Hepatocyte (in vitro differentiated cells): ENCODE results near the gene THBS2. TPM values are rescaled to one million over a fixed set of nuclear protein-coding genes. Genes with fewer than 3 reads are reported as not detected.

Experiments used
- DNase-seq: peaks from one replicate; pipeline ENCODE4 v3.0.0-alpha.2; 2016; ENCODE audit warnings: low spot score
- H2AFZ ChIP-seq: fragments of 200-600 bp; sonication (generic); 2 replicates; pipeline ENCODE4 v1.6.0; 2016; ENCODE audit warnings: antibody characterized with exemption, mild to moderate bottlenecking
- H3K27ac ChIP-seq: fragments of 200-600 bp; sonication (generic); 2 replicates; pipeline ENCODE4 v1.5.1; 2016; ENCODE audit warnings: mild to moderate bottlenecking
- H3K27me3 ChIP-seq: fragments of 200-600 bp; sonication (generic); 2 replicates; pipeline ENCODE4 v1.6.1; 2016
- H3K36me3 ChIP-seq: fragments of 200-600 bp; sonication (generic); replicated peaks from 2 replicates; pipeline ENCODE4 v1.5.1; 2016; ENCODE audit warnings: low read depth; ENCODE audit not compliant: insufficient read depth
- H3K4me1 ChIP-seq: fragments of 200-600 bp; sonication (generic); 2 replicates; pipeline ENCODE4 v1.5.1; 2016; ENCODE audit warnings: mild to moderate bottlenecking, moderate library complexity; ENCODE audit not compliant: insufficient read depth
- H3K4me2 ChIP-seq: fragments of 200-600 bp; sonication (generic); 2 replicates; pipeline ENCODE4 v1.6.0; 2016
- H3K4me3 ChIP-seq: fragments of 200-600 bp; sonication (generic); 2 replicates; pipeline ENCODE4 v1.5.1; 2016; ENCODE audit warnings: mild to moderate bottlenecking
- H3K79me2 ChIP-seq: fragments of 200-600 bp; sonication (generic); 2 replicates; pipeline ENCODE4 v1.6.0; 2017; ENCODE audit warnings: mild to moderate bottlenecking
- H3K9me2 ChIP-seq: fragments of 200-600 bp; sonication (generic); replicated peaks from 2 replicates; pipeline ENCODE4 v1.6.0; 2017; ENCODE audit warnings: mild to moderate bottlenecking; ENCODE audit not compliant: insufficient read depth
- H3K9me3 ChIP-seq: fragments of 200-600 bp; sonication (generic); 2 replicates; pipeline ENCODE4 v1.5.1; 2016; ENCODE audit warnings: low read depth, mild to moderate bottlenecking
- H4K20me1 ChIP-seq: fragments of 200-600 bp; sonication (generic); 2 replicates; pipeline ENCODE4 v1.6.0; 2016; ENCODE audit warnings: mild to moderate bottlenecking; ENCODE audit not compliant: insufficient read depth, poor library complexity, severe bottlenecking
- CTCF ChIP-seq: fragments of 200-600 bp; sonication (generic); IDR thresholded peaks from 2 replicates; pipeline ENCODE4 v1.5.1; 2016; ENCODE audit warnings: antibody characterized with exemption, mild to moderate bottlenecking; ENCODE audit not compliant: poor library complexity
- EZH2 ChIP-seq: fragments of 200-600 bp; sonication (generic); IDR thresholded peaks from 2 replicates; pipeline ENCODE4 v1.6.1; 2016; ENCODE audit warnings: antibody characterized with exemption, mild to moderate bottlenecking, borderline replicate concordance
- EZH2phosphoT487 ChIP-seq: fragments of 200-600 bp; sonication (generic); IDR thresholded peaks from one replicate; pipeline ENCODE4 v1.6.1; 2018; ENCODE audit warnings: antibody characterized with exemption, mild to moderate bottlenecking, low read depth, moderate library complexity; ENCODE audit not compliant: unreplicated experiment, severe bottlenecking
- WGBS: methylation state at CpG from one replicate; pipeline ENCODE4 v1.1.6; 2016; ENCODE audit warnings: low lambda C conversion rate; ENCODE audit errors: missing lambda C conversion rate; 5-methylcytosine and 5-hydroxymethylcytosine counted together
- polyA plus RNA-seq: library from polyadenylated mRNA; unstranded; fragments of >200 nt; fragmentation: Nextera tagmentation; extraction: Ambion mirVana; gene quantifications from 2 replicates; pipeline ENCODE4 v1.2.1, GENCODE V29; 2016
- total RNA-seq: library from RNA; depleted of rRNA; stranded (reverse); fragments of >200 nt; gene quantifications from 2 replicates; pipeline ENCODE4 v1.2.3, GENCODE V29; 2014

The THBS2 gene
- total and polyA plus RNA-seq, 2 experiments from 2014 or later: 3.9 to 5.5 TPM

- no peaks in the 10 kb centered on the region for H3K79me2 ChIP-seq
- peaks cover 5% of the 10 kb centered on the region for H3K4me1 ChIP-seq
- DNase-seq: no peak
- no peaks in the 10 kb centered on the region for H3K27me3 ChIP-seq
- no peak overlapping the region for H3K4me2 ChIP-seq
- no peaks in the 10 kb centered on the region for H3K36me3 ChIP-seq
- no peak overlapping the region for H3K27ac ChIP-seq
- no peaks in the 10 kb centered on the region for H3K9me3 ChIP-seq
- H3K9me2 ChIP-seq: no peaks in the 10 kb centered on the region
- WGBS: 97% methylated on average over 32 of the region's 32 CpGs
- TF ChIP-seq CTCF (no peak), EZH2 (no peak), EZH2phosphoT487 (no peak)
- H3K4me3 ChIP-seq: no peak overlapping the region
- H4K20me1 ChIP-seq: no peaks in the 10 kb centered on the region
- H2AFZ ChIP-seq: no peak overlapping the region
These were observed 11.8 kb downstream of the THBS2 start for GRCh38 chr6:169241688-169242350.

DNA sequence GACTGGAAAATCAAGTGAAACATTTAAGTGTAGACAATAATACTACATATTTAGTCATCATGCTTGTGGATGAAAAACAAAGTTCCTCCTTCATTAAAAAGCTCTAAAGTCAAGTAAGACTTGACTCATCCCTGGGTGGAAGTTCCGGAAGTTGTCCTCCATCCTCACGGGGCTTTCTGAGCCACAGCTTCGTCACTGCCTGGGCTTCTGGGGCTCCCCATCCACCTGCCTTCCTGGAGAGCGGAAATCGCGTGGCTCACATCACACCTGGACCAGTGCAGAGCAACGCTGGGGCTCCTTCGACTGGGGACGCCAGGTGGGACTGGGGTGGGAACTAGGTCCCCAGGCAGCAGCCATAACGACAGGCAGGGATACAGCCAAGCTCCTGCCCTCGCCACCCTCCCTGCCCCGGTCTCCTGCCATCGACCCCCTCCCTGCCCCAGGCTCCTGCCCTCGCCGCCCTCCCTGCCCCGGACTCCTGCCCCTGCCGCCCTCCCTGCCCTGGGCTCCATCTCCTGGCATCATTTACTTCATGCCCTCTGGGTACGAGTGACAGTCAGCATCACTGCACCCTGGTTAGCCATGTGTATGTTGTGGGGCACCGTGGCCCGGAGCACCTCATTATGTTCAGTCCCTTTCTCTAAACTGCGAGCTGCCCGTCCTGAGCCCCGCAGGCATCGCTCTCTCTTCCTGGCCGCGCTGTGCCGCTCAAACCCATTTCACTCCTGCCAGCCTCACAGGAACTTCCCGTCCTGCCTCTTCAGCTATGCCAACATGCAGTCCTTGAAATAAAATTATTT lies 12.9 kb downstream of the THBS2 start:
- no peak overlapping the region for H3K4me2 ChIP-seq
- H3K79me2 ChIP-seq: no peaks in the 10 kb centered on the region
- H3K4me3 ChIP-seq: no peak overlapping the region
- peaks cover 5% of the 10 kb centered on the region for H3K4me1 ChIP-seq
- H4K20me1 ChIP-seq: no peaks in the 10 kb centered on the region
- no peak overlapping the region for H3K27ac ChIP-seq
- no peaks in the 10 kb centered on the region for H3K9me2 ChIP-seq
- no peaks in the 10 kb centered on the region for H3K36me3 ChIP-seq
- TF ChIP-seq EZH2 (no peak), CTCF (no peak), EZH2phosphoT487 (no peak)
- no peak overlapping the region for H2AFZ ChIP-seq
- 96% methylated on average over 20 of the region's 28 CpGs for WGBS
- no peaks in the 10 kb centered on the region for H3K27me3 ChIP-seq
- no peak for DNase-seq
- no peaks in the 10 kb centered on the region for H3K9me3 ChIP-seq

GRCh38 chr6:169240125-169240524 lies 13.5 kb downstream of the THBS2 start:
- WGBS: 77% methylated on average over 11 of the region's 11 CpGs
- H3K27me3 ChIP-seq: no peaks in the 10 kb centered on the region
- no peak overlapping the region for H2AFZ ChIP-seq
- no peak for DNase-seq
- H3K36me3 ChIP-seq: no peaks in the 10 kb centered on the region
- no peaks in the 10 kb centered on the region for H3K9me2 ChIP-seq
- no peak overlapping the region for H3K4me3 ChIP-seq
- no peak overlapping the region for H3K4me2 ChIP-seq
- H3K4me1 ChIP-seq: peaks cover 5% of the 10 kb centered on the region
- H3K9me3 ChIP-seq: no peaks in the 10 kb centered on the region
- no peak overlapping the region for H3K27ac ChIP-seq
- no peaks in the 10 kb centered on the region for H3K79me2 ChIP-seq
- no peak for TF ChIP-seq EZH2
- no peak for TF ChIP-seq CTCF
- no peak for TF ChIP-seq EZH2phosphoT487
- no peaks in the 10 kb centered on the region for H4K20me1 ChIP-seq
